ENCODE measurements around the gene ACTN2.

DNA sequence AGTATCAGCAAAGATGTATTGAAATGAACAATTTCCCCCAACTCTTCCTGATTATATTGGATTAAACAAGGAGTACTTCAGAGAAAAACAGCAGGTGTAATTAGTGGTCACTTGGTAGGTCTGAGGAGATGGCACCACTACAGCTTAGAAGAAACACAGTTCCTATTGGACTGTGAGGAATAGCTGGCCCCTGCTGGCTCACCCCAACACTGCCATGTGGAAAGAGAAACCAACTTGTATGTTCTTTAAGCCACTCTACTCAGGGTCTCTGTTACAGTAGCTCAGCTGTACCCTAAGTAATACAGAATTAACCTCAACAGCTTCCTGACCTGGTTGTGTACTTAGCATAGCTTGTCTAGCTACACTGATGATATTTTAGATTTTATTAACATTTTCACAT is 82.3 kb downstream of the ACTN2 start:
- TF ChIP-seq, protein P1, sequence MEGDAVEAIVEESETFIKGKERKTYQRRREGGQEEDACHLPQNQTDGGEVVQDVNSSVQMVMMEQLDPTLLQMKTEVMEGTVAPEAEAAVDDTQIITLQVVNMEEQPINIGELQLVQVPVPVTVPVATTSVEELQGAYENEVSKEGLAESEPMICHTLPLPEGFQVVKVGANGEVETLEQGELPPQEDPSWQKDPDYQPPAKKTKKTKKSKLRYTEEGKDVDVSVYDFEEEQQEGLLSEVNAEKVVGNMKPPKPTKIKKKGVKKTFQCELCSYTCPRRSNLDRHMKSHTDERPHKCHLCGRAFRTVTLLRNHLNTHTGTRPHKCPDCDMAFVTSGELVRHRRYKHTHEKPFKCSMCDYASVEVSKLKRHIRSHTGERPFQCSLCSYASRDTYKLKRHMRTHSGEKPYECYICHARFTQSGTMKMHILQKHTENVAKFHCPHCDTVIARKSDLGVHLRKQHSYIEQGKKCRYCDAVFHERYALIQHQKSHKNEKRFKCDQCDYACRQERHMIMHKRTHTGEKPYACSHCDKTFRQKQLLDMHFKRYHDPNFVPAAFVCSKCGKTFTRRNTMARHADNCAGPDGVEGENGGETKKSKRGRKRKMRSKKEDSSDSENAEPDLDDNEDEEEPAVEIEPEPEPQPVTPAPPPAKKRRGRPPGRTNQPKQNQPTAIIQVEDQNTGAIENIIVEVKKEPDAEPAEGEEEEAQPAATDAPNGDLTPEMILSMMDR (IDR thresholded peaks at IDR 0.05; ENCODE audit: insufficient read depth, low read length, poor library complexity, severe bottlenecking): no peak
- no peak for TF ChIP-seq EZH2phosphoT487 (conservative IDR thresholded peaks at IDR 0.05; ENCODE audit: low read length)
